Omental fat pad (tissue), 4 donors: Measurements from ENCODE around the gene PRSS33. TPM values are rescaled to one million over a fixed set of nuclear protein-coding genes. Genes with fewer than 3 reads are reported as not detected.

ENCODE experiments used
- ATAC-seq: fragments of 150-250 bp; one replicate; pipeline ENCODE4 v1.9.1; 2016; ENCODE audit warnings: mild to moderate bottlenecking, moderate library complexity; ENCODE audit not compliant: low FRiP score
- DNase-seq: peaks from one replicate; pipeline ENCODE4 v3.0.0-alpha.2; 2019; ENCODE audit warnings: low spot score
- total RNA-seq, 4 donors: library from RNA; depleted of rRNA; stranded (reverse); fragments of >200 nt; gene quantifications; one replicate each; pipeline ENCODE4 v1.1.0, GENCODE V29; 2016
- TF ChIP-seq, protein P1 (sequence below), 3 donors: fragments of 450-650 bp; IDR thresholded peaks; one replicate each; pipeline ENCODE4 v1.5.1; 2016 to 2017; ENCODE audit warnings: antibody characterized with exemption in 3 of 3, mild to moderate bottlenecking in 3 of 3, moderate library complexity in 2 of 3

Gene PRSS33
- total RNA-seq, 4 donors from 2014 or later = not detected

DNA sequence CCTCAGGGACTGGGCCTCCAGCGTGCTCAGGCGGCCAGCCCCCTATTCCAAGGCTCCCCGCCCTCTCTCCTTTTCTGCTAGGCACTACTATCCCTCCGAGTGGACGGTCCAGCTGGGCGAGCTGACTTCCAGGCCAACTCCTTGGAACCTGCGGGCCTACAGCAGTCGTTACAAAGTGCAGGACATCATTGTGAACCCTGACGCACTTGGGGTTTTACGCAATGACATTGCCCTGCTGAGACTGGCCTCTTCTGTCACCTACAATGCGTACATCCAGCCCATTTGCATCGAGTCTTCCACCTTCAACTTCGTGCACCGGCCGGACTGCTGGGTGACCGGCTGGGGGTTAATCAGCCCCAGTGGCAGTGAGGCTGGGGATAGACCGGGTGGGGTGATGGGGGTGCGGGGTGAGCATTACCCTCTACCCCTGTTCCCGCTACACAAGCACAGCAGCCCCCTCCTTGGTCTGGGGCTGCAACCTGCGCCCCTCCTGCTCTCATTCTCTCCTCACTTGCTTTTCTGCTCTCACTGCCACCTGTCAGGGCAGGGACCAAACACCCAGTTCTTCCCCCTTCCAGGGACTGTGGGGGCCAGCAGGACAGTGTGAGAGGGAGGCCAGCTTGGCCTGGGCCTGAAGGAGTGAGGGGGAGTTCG lies 12.0 kb upstream of the PRSS33 start:
- DNase-seq (no peak), ATAC-seq (no peak)
- TF ChIP-seq, protein P1, sequence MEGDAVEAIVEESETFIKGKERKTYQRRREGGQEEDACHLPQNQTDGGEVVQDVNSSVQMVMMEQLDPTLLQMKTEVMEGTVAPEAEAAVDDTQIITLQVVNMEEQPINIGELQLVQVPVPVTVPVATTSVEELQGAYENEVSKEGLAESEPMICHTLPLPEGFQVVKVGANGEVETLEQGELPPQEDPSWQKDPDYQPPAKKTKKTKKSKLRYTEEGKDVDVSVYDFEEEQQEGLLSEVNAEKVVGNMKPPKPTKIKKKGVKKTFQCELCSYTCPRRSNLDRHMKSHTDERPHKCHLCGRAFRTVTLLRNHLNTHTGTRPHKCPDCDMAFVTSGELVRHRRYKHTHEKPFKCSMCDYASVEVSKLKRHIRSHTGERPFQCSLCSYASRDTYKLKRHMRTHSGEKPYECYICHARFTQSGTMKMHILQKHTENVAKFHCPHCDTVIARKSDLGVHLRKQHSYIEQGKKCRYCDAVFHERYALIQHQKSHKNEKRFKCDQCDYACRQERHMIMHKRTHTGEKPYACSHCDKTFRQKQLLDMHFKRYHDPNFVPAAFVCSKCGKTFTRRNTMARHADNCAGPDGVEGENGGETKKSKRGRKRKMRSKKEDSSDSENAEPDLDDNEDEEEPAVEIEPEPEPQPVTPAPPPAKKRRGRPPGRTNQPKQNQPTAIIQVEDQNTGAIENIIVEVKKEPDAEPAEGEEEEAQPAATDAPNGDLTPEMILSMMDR (IDR thresholded peaks at IDR 0.05) = no peak

DNA sequence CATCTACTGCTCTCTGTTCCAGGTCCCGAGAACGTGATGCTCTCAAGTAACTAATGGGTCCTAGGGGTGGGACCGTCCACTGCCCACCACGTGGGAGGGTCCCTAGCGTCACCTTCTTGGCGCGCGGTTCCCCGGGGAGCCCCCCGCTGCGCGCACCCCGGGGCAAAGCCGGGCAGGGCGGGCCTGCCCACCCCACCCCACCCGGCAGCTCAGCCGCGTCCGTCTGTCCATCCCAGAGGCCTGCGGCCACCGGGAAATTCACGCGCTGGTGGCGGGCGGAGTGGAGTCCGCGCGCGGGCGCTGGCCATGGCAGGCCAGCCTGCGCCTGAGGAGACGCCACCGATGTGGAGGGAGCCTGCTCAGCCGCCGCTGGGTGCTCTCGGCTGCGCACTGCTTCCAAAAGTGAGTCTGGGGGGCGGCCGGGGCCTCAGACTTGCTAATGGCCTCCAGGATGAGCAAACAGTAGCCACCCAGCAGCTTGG lies 11.4 kb upstream of the PRSS33 start:
- no peak for ATAC-seq
- TF ChIP-seq, protein P1 (IDR thresholded peaks at IDR 0.05) = no peak
- DNase-seq = no peak

DNA sequence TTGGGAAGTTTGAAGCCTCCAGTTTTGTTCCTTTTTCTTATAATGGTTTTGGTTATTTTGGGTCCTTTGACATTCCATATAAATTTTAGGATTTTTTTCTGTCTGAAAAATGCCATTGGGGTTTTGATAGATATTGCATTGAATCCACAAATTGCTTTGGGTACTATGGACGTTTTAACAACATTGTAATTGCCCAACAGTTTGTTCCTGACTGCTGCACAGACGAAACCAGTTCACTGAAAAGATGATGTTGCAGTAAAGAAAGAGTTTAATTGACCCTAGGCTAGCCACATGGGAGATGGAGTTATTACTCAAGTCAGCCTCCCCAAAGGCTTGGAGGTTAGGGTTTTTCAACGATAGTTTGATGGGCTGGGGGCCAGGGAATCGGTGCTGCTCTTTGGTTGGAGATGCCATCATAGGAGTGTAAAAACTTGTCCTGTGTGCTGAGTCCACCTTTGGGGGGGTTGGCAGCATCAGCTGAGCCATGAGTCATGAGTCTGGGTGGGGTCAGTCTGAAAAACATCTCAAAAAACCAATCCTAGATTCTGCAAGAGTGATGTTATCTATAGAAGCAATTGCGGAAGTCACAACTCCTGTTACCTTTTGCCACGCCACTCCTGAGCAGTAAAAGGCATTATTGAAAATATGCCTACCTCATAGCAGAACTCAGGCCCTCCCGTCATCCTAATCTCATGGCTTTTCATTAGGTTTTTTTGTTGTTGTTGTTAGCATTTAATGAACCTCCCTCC lies 8.2 kb upstream of the PRSS33 start:
- DNase-seq = no peak
- ATAC-seq = no peak
- TF ChIP-seq, protein P1 (IDR thresholded peaks at IDR 0.05) = no peak

DNA sequence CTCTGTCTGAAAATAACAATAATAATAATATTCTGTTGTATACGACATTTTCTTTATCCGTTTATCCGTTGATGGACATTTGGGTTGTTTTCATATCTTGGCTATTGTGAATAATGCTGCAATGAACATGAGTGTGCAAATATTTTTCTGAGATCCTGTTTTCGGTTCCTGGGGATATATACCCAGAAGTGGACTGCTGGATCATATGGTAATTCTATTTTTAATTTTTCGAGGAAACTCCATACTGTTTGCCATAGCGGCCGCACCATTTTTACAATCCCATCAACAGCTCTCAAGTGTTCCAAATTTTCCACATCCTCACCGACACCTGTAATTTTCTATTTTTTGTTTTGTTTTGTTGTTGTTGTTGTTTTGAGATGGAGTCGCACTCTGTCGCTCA lies 5.6 kb upstream of the PRSS33 start:
- ATAC-seq (no peak), DNase-seq (no peak)
- TF ChIP-seq, protein P1 (IDR thresholded peaks at IDR 0.05) = no peak

DNA sequence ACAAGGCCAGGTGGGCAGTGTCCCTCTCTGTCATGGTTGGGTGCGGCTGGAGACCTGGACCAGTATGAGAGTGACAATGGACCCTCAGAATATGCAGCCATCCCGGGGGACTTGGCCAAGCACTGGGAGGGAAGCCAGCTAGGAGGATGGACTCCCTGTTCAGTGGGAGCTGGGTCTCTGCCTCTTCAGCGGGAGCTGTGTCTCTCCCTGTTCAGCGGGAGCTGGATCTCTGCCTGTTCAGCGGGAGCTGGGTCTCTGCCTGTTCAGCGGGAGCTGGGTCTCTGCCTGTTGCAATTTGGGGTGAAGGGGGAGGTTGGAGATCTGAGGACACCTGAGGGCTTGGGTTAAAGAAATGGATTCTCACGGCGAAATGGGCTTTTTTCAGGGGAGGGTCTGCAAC lies 3.8 kb upstream of the PRSS33 start:
- no peak for DNase-seq
- TF ChIP-seq, protein P1 (IDR thresholded peaks at IDR 0.05) = no peak
- ATAC-seq = no peak

DNA sequence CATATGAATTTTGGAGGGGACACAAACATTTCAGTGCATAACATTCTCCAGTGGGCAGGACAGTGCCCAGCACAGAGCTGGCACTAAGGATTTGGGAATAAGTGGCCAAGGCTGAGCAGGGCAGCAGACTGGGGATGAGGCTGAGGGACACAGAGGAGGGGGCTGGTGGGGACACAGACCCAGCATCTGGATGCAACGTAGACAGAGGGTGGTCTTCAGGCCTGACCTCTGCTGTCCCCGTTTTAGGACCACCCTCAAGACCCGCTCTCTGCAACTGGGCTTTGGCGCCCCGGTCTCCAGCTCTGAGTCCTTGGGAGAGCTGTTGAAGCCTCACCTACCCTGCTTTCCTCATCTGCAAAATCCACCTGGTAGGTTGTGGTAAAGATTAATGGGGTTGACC lies 3.3 kb upstream of the PRSS33 start:
- ATAC-seq (no peak), DNase-seq (no peak)
- TF ChIP-seq, protein P1 (IDR thresholded peaks at IDR 0.05) = no peak

DNA sequence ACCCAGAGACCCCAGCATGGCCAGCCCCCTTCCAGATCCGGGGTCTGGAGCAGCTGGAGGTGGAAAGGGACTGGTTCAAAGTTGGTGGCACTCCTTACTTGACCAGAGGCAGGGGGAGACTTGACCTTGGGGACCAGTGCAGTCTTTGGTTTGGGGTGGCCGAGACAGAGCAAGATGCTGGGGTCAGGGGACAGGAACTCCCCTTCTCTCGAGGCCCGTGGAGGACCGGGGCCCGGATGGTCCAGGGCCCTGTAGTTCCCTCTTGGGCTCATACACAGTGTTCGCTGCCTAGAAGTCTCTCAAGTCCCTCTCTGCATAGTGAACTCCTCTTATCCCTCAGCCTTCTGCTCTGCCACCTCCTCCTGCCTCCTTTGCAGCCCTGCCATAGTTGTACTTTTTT lies 601 bp upstream of the PRSS33 start:
- ATAC-seq (no peak), DNase-seq (no peak)
- TF ChIP-seq, protein P1 (IDR thresholded peaks at IDR 0.05) = no peak
